Liver (tissue), 9 donors: ENCODE measurements around the gene ARIH2. TPM values are rescaled to one million over a fixed set of nuclear protein-coding genes. Genes with fewer than 3 reads are reported as not detected.

ENCODE experiments used
- DNase-seq: peaks from one replicate; pipeline ENCODE4 v3.0.0-alpha.2; 2017; ENCODE audit warnings: low spot score
- H3K27ac ChIP-seq, 2 donors: one replicate each; pipeline ENCODE4 v1.7.0; 2013; ENCODE audit warnings: inconsistent platforms in 2 of 2, low read length in 2 of 2, control low read depth in 1 of 2, low read depth in 1 of 2, mild to moderate bottlenecking in 1 of 2
- H3K27me3 ChIP-seq, 4 donors: one replicate each; pipeline versions ENCODE4 v1.6.1 to v1.7.0; 2013; ENCODE audit warnings: low read length in 3 of 4, inconsistent platforms in 1 of 4, mild to moderate bottlenecking in 1 of 4, moderate library complexity in 1 of 4; ENCODE audit not compliant: control insufficient read depth in 4 of 4, insufficient read depth in 4 of 4
- H3K36me3 ChIP-seq, 4 donors: one replicate each; pipeline versions ENCODE4 v1.6.1 to v1.7.0; 2013; ENCODE audit warnings: low read length in 3 of 4, mild to moderate bottlenecking in 3 of 4, low read depth in 1 of 4, moderate library complexity in 1 of 4; ENCODE audit not compliant: control insufficient read depth in 4 of 4, insufficient read depth in 3 of 4
- H3K4me1 ChIP-seq, 4 donors: one replicate each; pipeline versions ENCODE4 v1.6.1 to v1.7.0; 2013; ENCODE audit warnings: low read length in 3 of 4, mild to moderate bottlenecking in 3 of 4, moderate library complexity in 1 of 4; ENCODE audit not compliant: control insufficient read depth in 4 of 4, insufficient read depth in 4 of 4
- H3K4me3 ChIP-seq, 3 donors: one replicate each; pipeline versions ENCODE4 v1.6.1 to v1.7.0; 2013; ENCODE audit warnings: low read length in 3 of 3, control low read depth in 1 of 3, low read depth in 1 of 3, mild to moderate bottlenecking in 1 of 3
- H3K9ac ChIP-seq, 2 donors: one replicate each; pipeline ENCODE4 v1.7.0; 2013; ENCODE audit warnings: low read length in 2 of 2, mild to moderate bottlenecking in 2 of 2, moderate library complexity in 2 of 2, control low read depth in 1 of 2, low read depth in 1 of 2
- H3K9me3 ChIP-seq, 4 donors: one replicate each; pipeline versions ENCODE4 v1.6.1 to v1.7.0; 2013; ENCODE audit warnings: low read length in 3 of 4; ENCODE audit not compliant: control insufficient read depth in 4 of 4
- EGR1 ChIP-seq, 2 donors: IDR thresholded peaks; 2 replicates each; pipeline ENCODE4 v1.6.1; 2016 to 2018; ENCODE audit warnings: antibody characterized with exemption in 2 of 2, low read depth in 2 of 2
- FOXA1 ChIP-seq: IDR thresholded peaks from 2 replicates; pipeline ENCODE4 v1.6.1; 2016; ENCODE audit warnings: antibody characterized with exemption
- FOXA2 ChIP-seq: IDR thresholded peaks from 2 replicates; pipeline ENCODE4 v1.6.1; 2016; ENCODE audit warnings: antibody characterized with exemption
- GABPA ChIP-seq, 2 donors: IDR thresholded peaks in 1 of 2; conservative IDR thresholded peaks in 1 of 2; 2 replicates each; pipeline ENCODE4 v1.6.1; 2016; ENCODE audit warnings: antibody characterized with exemption in 2 of 2, mild to moderate bottlenecking in 1 of 2, moderate library complexity in 1 of 2
- HNF4A ChIP-seq, 2 donors: conservative IDR thresholded peaks; 2 replicates each; pipeline ENCODE4 v1.6.1; 2016; ENCODE audit warnings: antibody characterized with exemption in 2 of 2, mild to moderate bottlenecking in 2 of 2
- HNF4G ChIP-seq: IDR thresholded peaks from 2 replicates; pipeline ENCODE4 v1.6.1; 2016; ENCODE audit warnings: antibody characterized with exemption
- JUND ChIP-seq, 2 donors: IDR thresholded peaks; 2 replicates each; pipeline ENCODE4 v1.6.1; 2016; ENCODE audit warnings: antibody characterized with exemption in 2 of 2
- NR2F2 ChIP-seq: IDR thresholded peaks from 2 replicates; pipeline ENCODE4 v1.6.1; 2016; ENCODE audit warnings: antibody characterized with exemption
- RAD21 ChIP-seq, 2 donors: IDR thresholded peaks; 2 replicates each; pipeline ENCODE4 v1.6.1; 2016; ENCODE audit warnings: antibody characterized with exemption in 2 of 2, mild to moderate bottlenecking in 2 of 2
- REST ChIP-seq: IDR thresholded peaks from 2 replicates; pipeline ENCODE4 v1.6.1; 2016; ENCODE audit warnings: antibody characterized with exemption, mild to moderate bottlenecking
- RXRA ChIP-seq, 2 donors: IDR thresholded peaks; 2 replicates each; pipeline ENCODE4 v1.6.1; 2017 to 2018; ENCODE audit warnings: antibody characterized with exemption in 2 of 2, mild to moderate bottlenecking in 1 of 2
- SP1 ChIP-seq: IDR thresholded peaks from 2 replicates; pipeline ENCODE4 v1.6.1; 2018; ENCODE audit warnings: antibody characterized with exemption, mild to moderate bottlenecking
- TAF1 ChIP-seq: conservative IDR thresholded peaks from 2 replicates; pipeline ENCODE4 v1.6.1; 2016; ENCODE audit warnings: antibody characterized with exemption, mild to moderate bottlenecking
- YY1 ChIP-seq: IDR thresholded peaks from 2 replicates; pipeline ENCODE4 v1.6.1; 2016; ENCODE audit warnings: antibody characterized with exemption, mild to moderate bottlenecking
- ZBTB33 ChIP-seq: IDR thresholded peaks from 2 replicates; pipeline ENCODE4 v1.6.1; 2016; ENCODE audit warnings: antibody characterized with exemption
- WGBS: extraction: QIAGEN DNeasy Blood & Tissue Kit; methylation state at CpG from one replicate; pipeline ENCODE4 v1.1.7; 2013; 5-methylcytosine and 5-hydroxymethylcytosine counted together
- polyA plus RNA-seq, 2 donors: library from polyadenylated mRNA; stranded (reverse) in 1 of 2; unstranded in 1 of 2; fragments of 200-250 nt in 1 of 2; fragments of >200 nt in 1 of 2; fragmentation: Nextera tagmentation in 1 of 2; extraction: Ambion mirVana in 1 of 2; gene quantifications; one replicate each; pipeline versions ENCODE4 v1.2.1 to v1.2.3, GENCODE V29; 2013 to 2015
- total RNA-seq, 2 donors: library from RNA; depleted of rRNA; stranded (reverse); fragments of >200 nt; gene quantifications; one replicate each; pipeline ENCODE4 v1.2.3, GENCODE V29; 2014
- TF ChIP-seq, protein P1 (sequence below): fragments of 150-350 bp; IDR thresholded peaks from 2 replicates; pipeline ENCODE4 v1.5.1; 2017; ENCODE audit warnings: improper control_type of control experiment, low read depth, low read length; ENCODE audit not compliant: missing input control
- TF ChIP-seq, protein P2 (sequence below): IDR thresholded peaks from 2 replicates; pipeline ENCODE4 v1.6.1; 2016; ENCODE audit warnings: antibody characterized with exemption
- TF ChIP-seq, protein P3 (sequence below): IDR thresholded peaks from 2 replicates; pipeline ENCODE4 v1.6.1; 2016; ENCODE audit warnings: antibody characterized with exemption
- donor health status: healthy.
- donor health status: healthy.
- donor health status: healthy.
- donor health status: healthy.
- donor health status: healthy.

Gene ARIH2
- total and polyA plus RNA-seq, 4 donors = 24.8 to 63.5 (median 31.0) TPM

GRCh38 chr3:48897460-48898376, 20.9 kb upstream of the ARIH2 start:
- no peak for DNase-seq
- Histone ChIP-seq H3K27me3 (no peaks in the 10 kb centered on the region), H3K9ac (peak overlapping the region; percentile 50 to 78), H3K36me3 (no peaks in the 10 kb centered on the region), H3K27ac (peak overlapping the region; percentile 62 to 80), H3K4me1 (peaks cover 3 to 28% (median 15%) of the 10 kb centered on the region in 4 donors), H3K4me3 (peak overlapping the region; percentile 86 to 92 (median 89)), H3K9me3 (no peaks in the 10 kb centered on the region)
- 14% methylated on average over 17 of the region's 17 CpGs for WGBS
- peak in 1 of 2 donors; percentile 16 for TF ChIP-seq RXRA (IDR thresholded peaks at IDR 0.05)
- peak in 1 of 2 donors; percentile 56 for TF ChIP-seq HNF4A (conservative IDR thresholded peaks at IDR 0.05)
- no peak for TF ChIP-seq JUND (IDR thresholded peaks at IDR 0.05)

GRCh38 chr3:48898383-48899234, 20.0 kb upstream of the ARIH2 start, which contains the start of gene SLC25A20:
Gene SLC25A20 (minus strand): TSS chr3:48898882. CDS start chr3:48898794, 88 bp downstream.
- H3K9ac ChIP-seq = peak within 1 kb of the TSS; percentile 50 to 78
- H3K4me1 ChIP-seq = peaks cover 3 to 26% (median 14%) of the 10 kb centered on the region in 4 donors
- no peaks in the 10 kb centered on the region for H3K36me3 ChIP-seq
- H3K27ac ChIP-seq = peak within 1 kb of the TSS; percentile 62 to 80
- no peaks in the 10 kb centered on the region for H3K27me3 ChIP-seq
- no peaks in the 10 kb centered on the region for H3K9me3 ChIP-seq
- DNase-seq = peak; percentile 92
- H3K4me3 ChIP-seq = peak within 1 kb of the TSS; percentile 86 to 92 (median 89)
- peak; percentile 12 for TF ChIP-seq HNF4G
- TF ChIP-seq GABPA (IDR thresholded peaks at IDR 0.05 in 1 of 2, conservative IDR thresholded peaks at IDR 0.05 in 1 of 2) = peak; percentile 73 to 92
- peak; percentile 53 for TF ChIP-seq REST
- TF ChIP-seq, protein P1, sequence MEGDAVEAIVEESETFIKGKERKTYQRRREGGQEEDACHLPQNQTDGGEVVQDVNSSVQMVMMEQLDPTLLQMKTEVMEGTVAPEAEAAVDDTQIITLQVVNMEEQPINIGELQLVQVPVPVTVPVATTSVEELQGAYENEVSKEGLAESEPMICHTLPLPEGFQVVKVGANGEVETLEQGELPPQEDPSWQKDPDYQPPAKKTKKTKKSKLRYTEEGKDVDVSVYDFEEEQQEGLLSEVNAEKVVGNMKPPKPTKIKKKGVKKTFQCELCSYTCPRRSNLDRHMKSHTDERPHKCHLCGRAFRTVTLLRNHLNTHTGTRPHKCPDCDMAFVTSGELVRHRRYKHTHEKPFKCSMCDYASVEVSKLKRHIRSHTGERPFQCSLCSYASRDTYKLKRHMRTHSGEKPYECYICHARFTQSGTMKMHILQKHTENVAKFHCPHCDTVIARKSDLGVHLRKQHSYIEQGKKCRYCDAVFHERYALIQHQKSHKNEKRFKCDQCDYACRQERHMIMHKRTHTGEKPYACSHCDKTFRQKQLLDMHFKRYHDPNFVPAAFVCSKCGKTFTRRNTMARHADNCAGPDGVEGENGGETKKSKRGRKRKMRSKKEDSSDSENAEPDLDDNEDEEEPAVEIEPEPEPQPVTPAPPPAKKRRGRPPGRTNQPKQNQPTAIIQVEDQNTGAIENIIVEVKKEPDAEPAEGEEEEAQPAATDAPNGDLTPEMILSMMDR = no peak
- peak; percentile 89 to 96 for TF ChIP-seq RXRA (IDR thresholded peaks at IDR 0.05)
- no peak for TF ChIP-seq ZBTB33
- TF ChIP-seq, protein P2, sequence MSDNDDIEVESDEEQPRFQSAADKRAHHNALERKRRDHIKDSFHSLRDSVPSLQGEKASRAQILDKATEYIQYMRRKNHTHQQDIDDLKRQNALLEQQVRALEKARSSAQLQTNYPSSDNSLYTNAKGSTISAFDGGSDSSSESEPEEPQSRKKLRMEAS = peak; percentile 67
- no peak for TF ChIP-seq FOXA1
- no peak for TF ChIP-seq FOXA2
- peak; percentile 65 for TF ChIP-seq YY1
- no peak for TF ChIP-seq TAF1
- TF ChIP-seq NR2F2 = no peak
- no peak for TF ChIP-seq EGR1 (IDR thresholded peaks at IDR 0.05; ENCODE audit: low read depth in 2 of 2)
- no peak for TF ChIP-seq JUND (IDR thresholded peaks at IDR 0.05)
- TF ChIP-seq, protein P3, sequence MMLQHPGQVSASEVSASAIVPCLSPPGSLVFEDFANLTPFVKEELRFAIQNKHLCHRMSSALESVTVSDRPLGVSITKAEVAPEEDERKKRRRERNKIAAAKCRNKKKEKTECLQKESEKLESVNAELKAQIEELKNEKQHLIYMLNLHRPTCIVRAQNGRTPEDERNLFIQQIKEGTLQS = no peak
- peak; percentile 91 for TF ChIP-seq SP1
- TF ChIP-seq HNF4A (conservative IDR thresholded peaks at IDR 0.05) = peak in 1 of 2 donors; percentile 51
- TF ChIP-seq RAD21 (IDR thresholded peaks at IDR 0.05) = peak; percentile 48 to 60
- 3% methylated on average over 54 of the region's 54 CpGs for WGBS
